Renal pelvis (tissue), 12 donors: Measurements from ENCODE around the gene SALL4. TPM values are rescaled to one million over a fixed set of nuclear protein-coding genes. Genes with fewer than 3 reads are reported as not detected.
"Not testable (repeated sequence)": the region's sequence is repeated elsewhere in the genome, so short reads cannot be mapped to it uniquely, and the experiment has no call there.

Source experiments
- DNase-seq: peaks from one replicate; pipeline ENCODE4 v3.0.0-alpha.2; 2013
- long read RNA-seq, 16 experiments: transcript quantifications; one replicate each; lab custom pipeline, GENCODE V29; 2026
- polyA plus RNA-seq, 3 donors: library from polyadenylated mRNA; unstranded; fragments of 120-200 nt; gene quantifications; one replicate each; pipeline ENCODE4 v1.2.1, GENCODE V29; 2013; ENCODE audit not compliant: insufficient read length in 3 of 3

SALL4 gene
- polyA plus RNA-seq, result 10 to 100 TPM in 2 of 3 donors, 1 to 10 TPM in 1; 6.7 to 14.7 (median 11.3) TPM
- long read RNA-seq, donor 1, result 0 reads
- long read RNA-seq, donor 2, result 0 reads
- long read RNA-seq, donor 3, result 0 reads
- long read RNA-seq, donor 4, partial matches to known transcripts, result 0 of 1 reads
- long read RNA-seq, donor 4, other reads (novel, unspliced or antisense), result 0 of 1 reads
- long read RNA-seq, donor 5, result 0 reads
- long read RNA-seq, donor 6, partial matches to known transcripts, result 8 of 9 reads
- long read RNA-seq, donor 6, other reads (novel, unspliced or antisense), result 0 of 9 reads
- long read RNA-seq, donor 7, result 0 reads
- long read RNA-seq, donor 8, result 0 reads
- long read RNA-seq, donor 9, result 0 reads
- long read RNA-seq, donor 10, result 0 reads
- long read RNA-seq, donor 11, result 0 reads
- long read RNA-seq, donor 12, full-length matches to known transcripts, result 1 of 1 reads
- long read RNA-seq, donor 12, partial matches to known transcripts, result 0 of 1 reads
- long read RNA-seq, donor 12, other reads (novel, unspliced or antisense), result 0 of 1 reads
- long read RNA-seq, donor 13, result 0 reads
- long read RNA-seq, donor 14, result 0 reads
- long read RNA-seq, donor 15, partial matches to known transcripts, result 0 of 2 reads
- long read RNA-seq, donor 15, other reads (novel, unspliced or antisense), result 0 of 2 reads
- long read RNA-seq, donor 16, full-length matches to known transcripts, result 1 of 1 reads
- long read RNA-seq, donor 16, partial matches to known transcripts, result 0 of 1 reads
- long read RNA-seq, donor 16, other reads (novel, unspliced or antisense), result 0 of 1 reads

DNA sequence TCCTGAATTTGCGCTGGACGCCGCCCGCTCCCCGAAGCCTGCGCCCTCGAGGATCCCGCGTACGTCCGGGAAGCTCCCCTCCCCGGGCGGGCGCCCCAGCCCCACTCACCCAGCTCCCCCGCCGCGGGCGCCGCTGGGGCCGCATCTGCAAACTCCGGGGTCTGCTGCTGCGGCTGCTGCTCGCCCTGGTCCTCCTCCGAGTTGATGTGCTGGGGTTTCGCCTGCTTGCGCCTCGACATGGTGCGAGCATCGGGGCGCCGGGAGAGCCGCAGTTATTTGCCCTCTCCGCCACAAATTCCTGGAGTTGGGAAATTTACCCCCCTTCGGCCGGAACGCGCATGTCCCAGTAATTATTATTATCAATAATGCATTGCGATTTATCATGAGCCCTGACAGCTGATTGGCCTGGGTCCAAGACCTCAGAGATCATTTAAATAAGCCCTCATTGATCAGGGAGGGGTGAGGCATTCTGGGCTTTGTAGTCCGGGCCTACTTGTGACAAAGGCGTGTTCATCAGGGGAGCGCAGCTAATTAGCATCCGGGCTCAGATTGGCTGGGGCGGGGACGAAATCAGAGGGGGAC is at the start of gene SALL4:
TSS of gene SALL4 (minus strand) at position 352 of the 582 bp plus-strand sequence. CDS start at position 239, 113 bp downstream.
- peak; percentile 47 for DNase-seq

DNA sequence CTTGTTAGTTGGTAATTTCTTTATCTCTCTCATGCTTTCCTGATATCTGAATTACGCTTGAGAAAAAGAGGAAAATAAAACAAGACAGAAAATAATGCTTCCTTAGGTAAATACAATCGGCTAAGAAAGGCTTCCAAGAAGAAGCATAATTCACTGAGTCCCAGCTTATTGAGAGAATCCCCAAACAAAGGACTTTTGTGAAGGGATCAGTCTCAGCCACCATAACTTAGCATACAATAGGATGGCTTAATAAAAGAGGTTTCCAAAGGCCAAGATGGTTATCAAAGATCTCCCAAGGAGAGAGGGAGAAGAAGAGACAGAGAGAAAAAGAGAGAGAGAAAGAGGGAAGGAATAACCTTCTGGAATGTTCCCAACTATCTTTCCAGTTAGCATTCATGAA is 46.0 kb upstream of the SALL4 start:
- no peak for DNase-seq

- DNase-seq, result no peak
Observed at GRCh38 chr20:51840865-51841264, 38.5 kb upstream of the SALL4 start.

- no peak for DNase-seq
Observed at GRCh38 chr20:51837876-51838420, 35.6 kb upstream of the SALL4 start.

DNA sequence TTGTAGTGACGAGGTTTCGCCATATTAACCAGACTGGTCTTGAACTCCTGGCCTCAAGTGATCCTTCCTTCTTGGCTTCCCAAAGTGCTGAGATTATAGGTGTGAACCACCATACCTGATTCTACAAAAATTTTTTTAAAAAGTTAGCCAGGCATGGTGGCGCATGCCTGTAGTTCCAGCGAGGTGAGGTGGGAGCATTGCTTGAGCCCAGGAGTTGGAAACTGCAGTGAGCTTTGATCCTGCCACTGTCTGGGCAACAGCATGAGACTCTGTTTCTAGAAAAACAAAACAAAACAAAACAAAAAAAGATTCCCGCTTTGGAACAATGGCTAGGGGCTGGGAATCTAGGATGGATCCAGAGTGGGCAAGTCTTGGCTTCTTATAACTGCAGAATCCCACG is 35.1 kb upstream of the SALL4 start:
- DNase-seq, result no peak

DNA sequence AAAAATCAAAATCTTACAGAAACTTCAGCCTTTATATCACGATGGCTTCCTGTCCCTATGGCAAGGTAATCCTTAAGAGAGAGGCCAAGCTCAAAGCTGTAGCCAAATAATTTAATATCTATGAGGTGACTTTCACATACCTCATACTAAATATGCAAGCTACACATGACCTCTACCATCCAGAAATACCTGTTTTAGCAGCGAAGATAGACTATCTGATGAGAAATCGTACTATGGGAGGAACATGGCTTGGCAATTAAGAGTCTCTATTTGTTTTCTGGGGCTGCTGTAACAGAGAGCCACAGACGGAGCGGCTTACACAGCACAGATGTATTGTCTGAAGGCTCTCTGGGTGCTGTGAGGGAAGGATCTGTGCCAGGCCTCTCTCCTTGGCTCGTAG is 31.0 kb upstream of the SALL4 start:
- no peak for DNase-seq

- no peak for DNase-seq
Observed at GRCh38 chr20:51832276-51832675, 30.0 kb upstream of the SALL4 start.

GRCh38 chr20:51831866-51832265 is 29.5 kb upstream of the SALL4 start:
- peak; percentile 52 for DNase-seq

DNA sequence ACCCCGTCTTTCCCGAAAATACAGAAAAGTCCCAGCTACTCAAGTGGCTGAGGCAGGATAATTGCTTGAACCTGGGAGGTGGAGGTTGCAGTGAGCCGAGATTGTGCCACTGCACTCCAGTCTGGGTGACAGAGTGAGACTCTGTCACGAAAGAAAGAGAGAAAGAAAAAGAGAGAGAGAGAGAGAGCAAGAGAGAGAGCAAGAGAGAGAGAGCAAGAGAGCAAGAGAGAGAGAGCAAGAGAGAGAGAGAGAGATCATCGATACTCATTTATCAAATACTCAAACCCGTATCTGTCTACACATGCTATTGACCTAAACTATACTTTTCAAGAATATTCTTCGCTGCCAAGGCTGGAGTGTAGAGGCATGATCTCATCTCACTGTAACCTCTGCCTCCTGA is 28.2 kb upstream of the SALL4 start:
- DNase-seq, result no peak

- no peak for DNase-seq
Observed at GRCh38 chr20:51828762-51829161, 26.4 kb upstream of the SALL4 start.

GRCh38 chr20:51826372-51826771 is 24.1 kb upstream of the SALL4 start:
- DNase-seq, result no peak

GRCh38 chr20:51818479-51819008 is 16.2 kb upstream of the SALL4 start:
- DNase-seq, result no peak

GRCh38 chr20:51816856-51817255 is 14.5 kb upstream of the SALL4 start:
- DNase-seq, result not testable (repeated sequence)

DNA sequence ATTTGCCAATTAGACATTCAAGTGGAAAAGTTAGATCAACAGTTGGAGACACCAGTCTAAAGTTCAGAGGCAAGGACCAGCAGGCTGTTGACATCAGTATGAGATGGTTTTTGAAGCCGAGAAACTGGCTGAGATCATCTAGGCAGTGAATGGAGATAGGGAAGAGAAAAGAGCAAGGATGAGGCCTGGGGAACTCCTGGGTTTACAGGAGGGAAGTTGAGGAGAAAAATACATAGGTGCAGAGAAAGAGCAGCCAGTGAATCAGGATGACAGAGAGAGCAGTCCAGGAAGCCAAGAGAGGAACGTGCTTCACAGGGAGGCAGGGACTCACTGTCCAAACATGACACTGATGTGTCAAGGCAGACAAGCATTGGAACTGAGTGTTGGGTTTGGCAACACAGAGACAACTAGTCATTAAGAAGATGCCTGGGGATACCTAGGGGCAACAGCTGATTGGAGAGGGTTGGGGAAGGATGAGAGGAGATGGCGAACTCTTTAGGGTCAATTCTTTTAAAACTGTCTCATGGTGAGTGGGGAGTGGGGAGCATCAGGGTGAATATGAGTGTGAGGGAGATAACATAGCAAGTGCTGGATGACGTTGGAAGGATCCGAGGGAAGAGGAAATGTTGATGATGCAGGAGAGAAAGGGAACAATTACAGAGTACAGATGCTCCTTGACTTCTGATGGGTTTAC is 13.2 kb upstream of the SALL4 start:
- no peak for DNase-seq

GRCh38 chr20:51812861-51813260 is 10.5 kb upstream of the SALL4 start:
- no peak for DNase-seq

- DNase-seq, result no peak
Observed at GRCh38 chr20:51811514-51812128, 9.3 kb upstream of the SALL4 start.

GRCh38 chr20:51811042-51811355 is 8.7 kb upstream of the SALL4 start:
- DNase-seq, result no peak

DNA sequence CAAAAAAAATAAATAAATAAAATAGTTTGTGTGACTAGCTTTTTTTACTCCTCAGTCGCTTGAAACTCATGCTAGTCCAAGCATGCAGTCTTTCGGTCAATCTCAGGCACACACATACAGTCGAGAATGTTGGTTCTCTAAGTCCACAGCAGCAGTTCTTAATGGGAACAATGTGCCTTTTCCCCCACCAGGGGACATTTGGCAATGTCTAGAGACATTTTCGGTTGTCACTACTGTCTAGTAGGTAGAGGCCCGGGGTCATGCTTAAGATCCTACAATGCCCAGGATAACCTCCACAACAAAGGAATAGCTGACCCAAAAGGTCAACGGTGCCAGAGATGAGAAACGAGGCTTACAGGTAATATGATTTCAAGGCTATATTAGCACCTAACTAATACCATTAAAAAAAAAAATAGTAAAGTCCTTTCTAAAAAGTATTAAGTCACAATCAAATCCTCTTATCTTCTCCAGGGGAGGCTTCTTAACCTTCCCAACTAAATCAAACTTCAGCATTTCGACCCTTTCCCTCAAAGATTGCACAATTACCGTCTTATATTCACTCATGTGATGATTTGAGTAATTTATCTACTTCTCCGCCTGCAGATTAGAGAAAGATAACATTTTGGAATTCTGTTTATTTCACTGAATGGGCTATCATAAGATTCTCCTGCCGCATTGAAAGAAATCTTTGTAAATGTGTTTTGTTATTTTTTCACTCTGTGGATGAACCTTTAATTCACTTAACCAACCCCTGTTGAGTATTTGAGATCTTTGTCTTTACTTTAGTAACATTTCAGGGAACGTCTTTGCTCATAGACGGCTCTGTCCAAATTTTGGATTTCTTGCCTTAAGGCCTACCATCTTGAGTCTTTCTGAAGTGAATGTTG is 8.1 kb upstream of the SALL4 start:
- DNase-seq, result no peak

DNA sequence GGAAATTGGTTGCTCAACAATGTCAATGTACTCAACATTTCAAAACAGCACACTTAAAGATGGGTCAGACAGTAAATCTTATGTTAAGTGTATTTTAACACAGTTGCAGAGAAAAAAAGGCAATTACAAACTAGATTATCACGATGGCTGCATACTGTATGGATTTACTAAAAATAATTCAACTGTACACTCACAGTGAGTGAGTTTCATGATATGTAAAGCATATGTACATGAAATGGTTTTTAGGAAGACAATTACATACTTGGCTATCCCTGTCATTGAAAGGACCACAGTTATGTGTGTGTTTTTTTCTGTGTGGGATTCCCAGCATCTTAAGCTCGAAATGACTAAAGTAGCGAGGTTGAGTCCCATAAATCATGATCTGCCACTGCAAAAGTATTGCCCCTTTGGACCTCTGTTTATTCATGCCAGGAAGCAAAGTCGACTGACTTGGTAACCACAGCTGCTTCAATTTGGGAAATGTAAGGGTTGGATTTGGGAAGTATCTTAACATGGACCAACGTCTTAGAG is 5.5 kb upstream of the SALL4 start:
- no peak for DNase-seq

GRCh38 chr20:51804754-51805153 is 2.4 kb upstream of the SALL4 start:
- DNase-seq, result no peak
